GM18907 (cell line): Measurements from ENCODE around the gene KCNMA1.

Experiments
- ATAC-seq: cut with Tn5 transposase; IDR thresholded peaks from one replicate; pipeline ENCODE4 v1.9.1; 2021; ENCODE audit warnings: mild to moderate bottlenecking, moderate library complexity; ENCODE audit not compliant: unreplicated experiment

KCNMA1 gene

DNA sequence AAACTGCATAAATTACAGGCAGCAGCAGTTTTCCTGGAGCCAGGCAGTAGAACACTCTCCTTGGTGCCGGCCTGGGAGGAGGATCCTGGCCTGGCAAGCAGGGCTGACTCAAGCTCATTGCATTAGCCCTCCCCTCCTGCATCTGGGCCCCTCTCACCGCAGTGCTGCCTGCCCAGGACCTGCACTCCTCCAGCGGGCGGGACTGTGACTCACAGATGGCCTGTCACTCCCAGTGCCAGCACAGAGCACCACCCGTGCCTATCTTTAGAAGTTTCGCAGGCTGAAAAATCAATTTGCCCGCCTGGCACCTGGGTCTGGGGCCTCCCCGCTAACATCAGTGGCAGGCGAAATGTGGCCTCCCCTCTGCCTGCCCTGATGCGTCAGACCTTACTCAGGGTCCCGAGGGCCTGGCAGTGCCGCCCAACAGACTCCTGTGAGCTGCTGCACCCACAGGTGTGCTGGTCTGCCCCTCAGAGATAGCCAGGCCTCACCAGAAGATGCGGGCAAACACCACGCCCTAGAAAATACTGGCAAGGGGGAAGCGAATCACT, 123.8 kb downstream of the KCNMA1 start:
- no peak for ATAC-seq

DNA sequence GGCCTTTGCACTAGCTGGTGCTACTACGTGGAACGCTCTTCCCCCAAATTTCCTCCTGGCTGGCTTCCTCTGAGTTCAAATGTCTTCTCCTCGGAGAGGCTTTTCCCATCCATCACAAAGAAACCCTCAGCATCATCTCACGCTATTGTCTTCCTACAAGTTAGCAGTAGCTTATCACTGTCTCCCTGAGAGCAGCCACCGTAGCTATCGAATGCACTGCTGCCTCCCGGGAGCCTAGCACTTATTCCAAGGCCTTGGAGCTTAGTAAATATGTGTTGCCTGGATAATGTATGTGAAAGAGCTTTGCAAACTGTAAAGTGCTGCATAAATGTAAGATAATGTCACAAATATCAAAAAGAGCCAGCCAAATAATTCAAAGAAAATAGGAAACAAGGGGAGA, 124.4 kb downstream of the KCNMA1 start:
- no peak for ATAC-seq

DNA sequence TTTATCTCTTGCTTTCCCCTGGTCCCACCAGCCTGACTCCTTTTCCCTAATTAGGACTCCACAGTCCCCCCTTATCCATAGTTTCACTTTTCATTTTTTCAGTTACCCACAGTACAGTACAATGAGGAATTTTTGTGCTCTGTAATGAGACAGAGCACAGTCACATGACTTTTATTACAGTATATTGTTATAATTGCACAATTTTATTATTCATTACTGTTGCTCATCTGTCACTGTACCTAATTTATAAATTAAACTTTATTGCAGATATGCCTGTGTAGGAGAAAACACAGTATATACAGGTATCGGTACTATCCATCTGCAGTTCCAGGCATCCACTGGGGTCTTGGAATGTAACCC, 125.4 kb downstream of the KCNMA1 start:
- ATAC-seq: no peak

DNA sequence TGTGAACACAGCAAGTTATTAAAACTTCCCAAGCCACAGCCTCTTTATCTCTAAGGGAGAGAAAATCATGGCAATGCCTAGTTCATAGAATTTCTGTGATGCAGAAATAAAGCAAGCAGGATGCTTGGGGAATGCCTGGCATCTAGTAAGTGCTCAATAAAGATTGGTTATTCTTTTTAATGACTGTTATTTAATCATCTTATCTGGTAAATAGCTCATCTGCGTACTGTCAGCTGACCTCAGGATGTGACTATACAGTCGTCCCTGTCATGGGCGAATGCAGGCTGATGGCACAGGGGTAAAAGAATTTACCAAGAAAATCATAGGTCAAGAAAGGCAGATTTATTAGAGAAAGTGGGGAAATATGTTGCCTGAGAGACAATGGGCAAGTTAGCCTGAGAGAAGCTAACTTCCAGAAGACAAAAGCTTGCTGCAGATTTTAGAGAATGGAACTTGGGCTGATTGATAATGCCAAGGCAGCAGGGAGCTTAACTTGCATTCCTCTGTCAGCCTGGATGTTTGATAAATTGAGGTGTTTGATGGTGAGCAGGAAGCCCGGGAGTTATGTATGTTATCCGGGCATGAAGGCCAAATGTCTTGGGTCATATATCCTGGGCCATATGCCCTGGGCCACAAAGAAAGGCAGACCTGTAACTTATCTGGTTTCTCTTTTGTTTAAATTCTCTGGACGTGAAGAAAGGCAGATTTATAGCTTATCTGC, 126.0 kb downstream of the KCNMA1 start:
- no peak for ATAC-seq

DNA sequence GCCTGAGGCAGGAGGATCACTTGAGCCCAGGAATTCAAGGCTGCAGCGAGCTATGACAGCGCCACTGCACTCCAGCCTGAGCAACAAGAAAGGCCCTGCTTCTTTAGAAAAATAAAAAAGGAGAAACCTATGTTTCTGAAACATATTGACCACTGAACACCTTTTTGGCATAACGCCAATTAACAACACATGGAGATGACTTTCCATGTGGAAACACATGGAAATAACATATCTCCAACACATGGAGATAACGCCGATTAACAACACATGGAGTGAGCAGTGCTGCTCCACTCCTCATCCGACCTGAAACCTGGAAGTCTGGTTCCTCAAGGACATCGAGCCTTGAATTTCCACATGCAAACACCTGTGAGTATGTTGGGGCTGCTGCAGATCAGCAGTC, 126.9 kb downstream of the KCNMA1 start:
- no peak for ATAC-seq

DNA sequence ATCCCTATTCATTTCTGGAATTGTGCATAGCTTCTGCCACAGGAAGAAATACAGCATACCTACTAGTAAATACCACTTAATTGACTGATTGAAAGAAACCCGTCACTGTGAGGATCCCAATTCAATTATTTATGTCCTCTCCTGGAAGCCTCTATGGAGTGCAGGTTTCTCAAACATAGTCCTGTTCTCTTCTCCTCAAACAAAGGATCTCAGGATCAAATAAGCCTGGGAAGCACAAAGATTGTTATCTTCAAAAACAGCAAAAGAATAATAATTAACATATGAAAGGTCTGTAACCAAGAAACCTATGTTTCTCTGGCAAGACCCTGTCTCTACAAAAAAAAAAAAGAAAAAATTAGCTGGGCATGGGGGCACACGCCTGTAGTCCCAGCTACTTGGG, 127.3 kb downstream of the KCNMA1 start:
- ATAC-seq: no peak

DNA sequence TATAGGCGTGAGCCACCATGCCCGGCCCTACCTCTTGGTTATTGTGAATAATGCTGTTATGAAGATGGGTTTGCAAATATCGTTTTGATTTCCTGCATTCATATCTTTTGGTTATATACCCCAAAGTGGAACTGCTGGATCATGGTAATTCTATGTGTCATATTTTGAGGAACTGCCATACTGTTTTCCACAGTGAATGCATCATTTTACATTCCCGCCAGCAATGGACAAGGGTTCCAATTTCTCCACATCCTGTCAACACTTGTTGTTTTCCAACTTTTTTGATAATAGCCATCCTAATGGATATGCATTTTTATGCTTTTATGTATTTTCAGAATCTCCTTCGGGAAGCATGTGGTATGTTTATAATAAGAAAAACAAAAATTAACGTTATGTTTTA, 128.2 kb downstream of the KCNMA1 start:
- no peak for ATAC-seq

DNA sequence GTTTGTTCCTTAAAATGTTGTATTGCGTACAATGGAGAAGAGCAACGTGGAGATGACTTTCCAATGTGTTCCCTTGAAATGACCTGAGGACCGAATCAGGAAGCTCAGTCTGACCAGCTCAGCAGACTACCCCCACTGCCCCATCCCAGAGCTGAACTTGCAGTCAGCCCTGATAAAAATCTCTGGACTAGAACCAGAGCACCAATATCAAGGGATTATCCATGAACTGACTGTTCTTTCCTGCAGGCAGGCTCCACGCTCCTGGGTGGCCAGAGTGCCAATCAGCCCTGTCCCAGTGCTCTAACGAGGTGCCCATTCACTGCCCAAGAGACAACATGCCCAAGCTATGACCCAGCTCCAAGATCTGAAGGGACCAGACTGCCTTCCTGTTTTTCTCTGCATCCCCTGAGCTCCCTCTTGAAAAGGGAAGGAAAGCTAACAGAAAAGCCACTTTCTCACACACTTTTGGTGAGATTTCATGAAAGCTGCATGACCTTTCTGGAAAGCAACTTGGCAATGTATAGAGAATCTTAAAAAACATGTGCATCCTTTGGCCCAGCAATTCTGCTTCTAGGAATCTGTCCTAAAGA, 130.2 kb downstream of the KCNMA1 start:
- no peak for ATAC-seq

DNA sequence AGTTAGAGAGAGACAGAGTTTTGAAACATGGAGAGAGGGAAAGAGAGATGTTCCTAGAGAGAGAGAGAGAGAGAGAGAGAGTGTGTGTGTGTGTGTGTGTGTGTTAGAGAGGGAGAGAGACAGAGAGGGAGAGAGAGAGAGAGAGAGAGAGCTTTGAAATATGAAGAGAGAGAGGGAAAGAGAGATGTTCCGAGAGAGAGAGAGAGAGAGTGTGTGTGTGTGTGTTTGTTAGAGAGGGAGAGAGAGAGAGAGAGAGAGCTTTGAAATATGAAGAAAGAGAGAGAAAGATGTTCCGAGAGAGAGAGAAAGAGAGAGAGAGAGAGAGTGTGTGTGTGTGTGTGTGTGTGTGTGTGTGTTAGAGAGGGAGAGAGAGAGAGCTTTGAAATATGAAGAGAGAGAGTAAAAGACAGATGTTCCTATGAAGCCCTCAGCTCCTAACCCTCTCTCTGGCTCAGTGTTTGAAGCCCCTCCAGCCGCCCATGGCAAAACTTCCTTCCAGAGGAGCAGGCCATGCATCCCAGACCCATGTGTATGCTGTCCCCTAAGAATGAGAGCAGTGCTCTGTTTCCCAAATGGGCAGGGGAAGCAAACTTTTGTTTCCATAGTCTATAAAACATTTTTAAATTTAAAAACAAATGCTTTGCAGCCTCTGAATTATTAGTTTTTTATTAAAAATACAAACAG, 130.9 kb downstream of the KCNMA1 start:
- no peak for ATAC-seq

DNA sequence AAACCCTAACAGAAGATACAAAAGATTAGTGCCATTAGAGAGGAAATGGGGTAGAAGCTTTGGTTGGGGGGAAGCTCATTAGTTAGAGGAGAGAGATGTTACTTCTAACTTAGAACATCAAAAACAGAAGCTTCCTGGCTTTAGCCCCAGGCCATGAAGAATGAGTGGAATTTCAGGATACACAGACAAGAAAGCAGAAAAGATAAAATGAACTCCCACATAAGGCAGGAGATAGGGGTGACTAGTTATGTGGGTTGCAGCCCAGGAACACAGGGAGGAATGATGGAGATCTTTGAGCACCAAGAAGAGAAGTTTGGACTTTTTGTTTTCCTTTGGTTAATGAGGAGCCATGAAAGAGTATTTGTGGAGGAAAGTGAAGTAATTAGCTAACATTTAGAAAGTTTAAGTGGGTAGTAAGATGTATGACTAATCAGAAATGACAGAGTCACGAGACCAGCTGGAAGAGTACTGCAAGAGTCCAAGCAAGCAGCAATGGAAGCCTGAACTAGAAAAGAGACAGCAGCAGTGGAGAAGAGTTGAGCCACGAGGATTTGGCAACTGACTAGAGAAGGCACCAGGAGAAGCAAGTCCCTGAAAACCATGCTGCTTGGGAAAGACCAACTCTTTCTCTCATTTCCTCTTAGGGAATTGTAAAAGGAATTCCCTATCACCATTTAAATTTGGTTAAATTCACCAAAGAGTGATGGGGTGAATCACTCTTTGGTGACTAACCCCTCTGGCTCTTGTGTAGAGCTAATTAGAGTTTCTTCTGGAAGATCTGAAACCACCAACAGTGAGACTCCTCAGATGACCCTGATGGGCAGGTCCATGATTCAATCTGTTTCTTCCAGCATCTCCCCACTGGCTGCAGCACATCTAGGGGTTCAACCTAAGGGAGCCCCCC, 131.9 kb downstream of the KCNMA1 start:
- no peak for ATAC-seq

DNA sequence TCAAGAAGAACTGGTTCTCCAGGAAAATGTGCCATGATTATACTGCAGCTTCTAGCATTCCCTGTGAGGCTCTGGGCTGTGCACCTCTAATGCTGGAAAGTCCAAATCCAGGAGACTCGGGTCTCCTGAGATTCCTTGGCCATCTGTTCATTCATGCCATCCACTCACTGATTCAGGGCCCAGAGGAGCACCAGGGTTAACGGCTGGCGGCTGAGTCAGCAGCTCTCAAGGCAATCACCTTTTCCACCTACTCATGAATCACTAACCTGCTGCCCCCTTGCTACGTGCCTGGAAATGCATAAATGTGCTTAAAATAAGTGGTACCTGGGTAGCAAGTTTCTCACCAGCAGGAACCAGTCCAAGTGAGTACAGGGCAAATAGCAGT, 132.7 kb downstream of the KCNMA1 start:
- ATAC-seq: no peak

DNA sequence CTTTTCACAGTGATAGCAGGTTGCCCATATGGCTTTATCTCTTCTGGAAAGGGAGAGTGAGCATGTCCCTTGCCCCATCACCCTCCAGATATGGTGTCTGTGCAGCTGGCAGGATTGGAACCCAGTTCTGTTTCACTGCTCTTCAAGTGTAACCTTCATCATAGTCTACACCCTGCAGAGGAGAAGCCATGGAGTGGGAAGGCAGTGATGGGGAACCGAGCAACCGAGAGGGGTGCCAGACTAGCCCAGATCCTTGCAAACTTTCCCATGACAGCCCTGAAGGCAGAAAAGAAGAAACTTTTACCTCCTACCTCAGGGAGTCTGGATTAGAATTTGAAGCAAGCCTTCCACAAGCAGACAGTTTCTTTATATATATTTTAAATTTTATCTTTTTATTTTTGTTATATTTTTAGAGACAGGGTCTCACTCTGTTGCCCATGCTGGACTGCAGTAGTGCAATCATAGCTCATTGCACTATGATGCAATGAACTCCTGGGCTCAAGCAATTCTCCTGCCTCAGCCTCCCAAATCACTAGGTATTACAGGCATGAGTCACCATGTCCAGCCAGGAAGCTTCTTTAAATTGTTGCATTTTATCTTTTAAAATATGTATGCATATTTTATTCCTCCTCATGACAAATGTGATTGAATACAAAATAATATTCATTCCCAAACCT, 133.3 kb downstream of the KCNMA1 start:
- ATAC-seq: no peak

DNA sequence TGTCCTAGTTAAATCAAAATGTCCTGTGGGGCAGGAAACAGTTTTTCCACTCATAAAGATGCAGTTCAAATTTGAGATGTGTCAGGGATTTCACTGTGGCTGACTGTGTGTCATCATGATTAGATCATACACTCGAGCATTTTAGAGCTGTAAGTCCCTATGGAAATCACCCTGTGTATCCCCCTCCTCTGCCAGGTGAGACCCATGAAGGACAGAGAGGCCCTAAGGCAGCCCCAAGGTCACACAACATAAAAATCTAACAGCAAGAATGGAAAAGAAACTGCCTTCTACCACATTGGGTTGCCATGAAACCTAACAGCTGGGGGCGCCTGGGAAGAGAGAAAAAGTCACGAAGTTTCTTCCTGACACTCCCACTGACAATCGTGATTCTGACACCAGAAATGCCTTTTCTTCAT, 135.8 kb downstream of the KCNMA1 start:
- ATAC-seq: no peak

DNA sequence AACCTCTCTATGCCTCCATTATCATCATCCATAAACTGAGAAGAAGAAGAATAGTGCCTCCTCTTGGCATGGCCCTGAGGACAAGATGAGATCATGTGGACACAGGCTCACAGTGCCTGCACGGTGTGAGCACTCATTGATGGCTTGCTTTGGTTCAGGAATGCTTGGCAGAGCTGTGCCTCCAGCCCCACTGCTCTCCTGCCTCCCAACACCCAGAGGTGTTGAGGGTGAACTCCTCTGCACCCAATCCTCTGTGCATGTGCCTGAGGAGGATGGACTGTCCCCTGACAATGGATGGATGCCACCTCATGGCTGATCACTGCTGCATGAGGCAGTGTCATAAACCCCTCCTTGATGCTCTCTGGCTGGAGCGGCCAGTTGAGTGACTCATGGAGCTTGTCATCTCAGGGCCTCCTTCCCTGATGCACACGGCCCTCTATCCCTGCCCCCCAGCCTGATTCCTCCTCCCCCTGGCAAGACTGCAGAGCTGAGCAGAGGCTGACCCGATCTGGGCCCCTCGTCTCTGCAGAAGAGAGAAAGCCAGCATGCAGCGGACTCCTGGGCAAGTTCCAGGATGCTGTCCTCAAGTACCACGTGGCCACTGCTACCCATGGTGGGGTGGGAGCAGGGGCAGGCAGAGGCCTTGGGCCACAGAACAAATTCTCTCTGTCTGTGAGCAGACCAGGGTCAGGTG, 136.3 kb downstream of the KCNMA1 start:
- ATAC-seq: no peak

DNA sequence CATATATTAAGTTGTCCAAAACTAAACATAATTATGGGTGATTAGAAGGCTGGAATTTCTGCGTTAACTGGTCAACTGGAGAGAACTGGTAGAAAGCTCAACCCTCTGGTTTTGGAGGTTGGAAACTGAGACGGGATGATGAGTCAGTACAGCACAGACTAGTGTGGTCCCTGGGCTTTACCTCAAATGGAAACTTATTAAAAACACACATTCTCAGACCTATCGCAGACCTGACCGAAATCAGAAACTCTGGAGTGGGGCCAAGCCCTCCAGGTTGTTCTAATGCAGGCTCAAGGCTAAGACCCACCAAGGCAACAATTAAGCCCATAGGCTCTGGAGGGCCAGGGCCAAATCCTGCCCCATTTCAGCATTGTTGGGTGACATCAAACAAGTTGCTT, 136.9 kb downstream of the KCNMA1 start:
- peak; percentile 54 for ATAC-seq

DNA sequence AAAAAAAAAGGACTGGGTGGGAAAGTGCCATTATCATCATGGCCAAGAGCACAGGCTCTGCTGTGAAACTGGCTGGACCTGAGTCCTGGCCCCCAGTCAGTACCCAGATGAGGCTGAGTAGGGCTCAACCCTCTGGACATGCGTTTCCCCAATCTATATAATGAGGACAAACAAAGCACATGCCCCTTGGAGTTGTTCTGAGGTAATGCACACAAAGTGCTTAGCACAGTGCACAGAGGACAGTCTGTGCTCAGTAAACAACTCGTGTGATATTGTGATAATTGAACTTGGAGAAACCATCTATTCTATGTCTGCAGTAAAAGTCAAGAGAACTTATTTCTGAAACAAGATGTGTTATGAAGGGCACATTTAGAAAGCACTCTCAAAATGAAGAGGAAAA, 138.8 kb downstream of the KCNMA1 start:
- ATAC-seq: no peak

DNA sequence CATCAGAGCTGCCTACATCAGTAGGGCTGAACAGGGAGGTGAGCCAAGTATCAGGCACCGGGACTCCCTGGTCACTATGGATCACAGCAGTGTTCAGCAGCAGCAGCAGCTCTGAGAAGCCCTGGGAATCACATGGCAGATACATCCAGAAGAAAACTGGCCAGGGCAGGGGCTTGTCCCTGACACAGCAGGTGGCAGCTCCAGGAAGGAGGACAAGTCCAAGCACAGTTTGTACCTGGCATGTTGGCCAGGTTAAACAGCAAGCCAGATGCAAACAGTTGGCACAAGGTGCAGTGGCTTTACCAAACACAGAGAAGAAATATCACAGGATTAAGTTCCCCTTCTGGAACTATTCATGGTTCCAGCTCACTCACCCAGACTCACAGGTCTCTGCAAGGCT, 139.4 kb downstream of the KCNMA1 start:
- ATAC-seq: no peak

DNA sequence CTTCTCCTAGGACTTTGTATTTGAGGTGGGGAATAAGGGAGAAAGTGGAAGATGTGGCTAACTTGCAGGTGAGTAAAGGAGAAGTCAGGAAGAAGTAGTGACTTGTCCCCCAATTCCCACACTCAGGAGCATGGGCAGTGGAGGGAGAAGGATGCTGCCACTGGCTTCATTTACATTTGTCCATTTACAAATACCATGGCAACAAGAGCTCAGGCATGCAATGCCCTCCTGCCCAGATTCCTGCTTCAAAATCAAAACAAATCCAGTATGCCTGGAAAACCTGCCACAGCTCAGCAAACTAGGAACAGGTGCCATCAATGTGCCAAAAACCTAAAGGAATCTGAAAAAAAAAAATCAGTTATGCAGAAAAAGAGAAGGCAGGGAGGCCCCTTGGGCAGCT, 139.9 kb downstream of the KCNMA1 start:
- ATAC-seq: no peak

DNA sequence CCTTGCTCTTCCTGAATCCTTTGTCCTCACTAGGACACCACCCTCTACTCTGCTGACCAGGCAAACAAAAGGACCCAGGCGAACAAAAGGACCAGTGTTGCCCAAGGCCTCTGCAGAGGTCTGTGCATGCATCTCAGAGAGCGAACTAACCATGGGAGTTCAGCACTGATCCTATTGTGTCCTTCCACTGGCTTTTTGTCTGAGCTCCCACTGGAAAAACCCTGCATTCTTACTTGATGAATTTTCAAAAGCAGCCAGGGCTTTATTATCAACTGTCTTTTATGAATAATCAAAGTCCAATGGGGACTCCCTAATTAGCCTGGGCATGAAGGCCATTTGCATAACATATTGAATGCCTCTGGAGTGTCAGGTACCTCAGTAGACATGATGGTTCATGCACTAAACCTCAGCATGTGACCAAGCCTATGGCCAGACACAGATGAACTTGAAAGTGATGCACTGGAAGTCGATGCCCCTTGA, 140.6 kb downstream of the KCNMA1 start:
- no peak for ATAC-seq
